ENCODE measurements around the gene WBP2. TPM values are rescaled to one million over a fixed set of nuclear protein-coding genes. Genes with fewer than 3 reads are reported as not detected.
"Not testable (repeated sequence)": the region's sequence is repeated elsewhere in the genome, so short reads cannot be mapped to it uniquely, and the experiment has no call there.

The WBP2 gene
- total RNA-seq, 2 donors from 2014 or later = 100.0 to 163 TPM

- DNase-seq (ENCODE audit: low spot score) = no peak
- H3K27me3 ChIP-seq = no peaks in the 10 kb centered on the region
- no peaks in the 10 kb centered on the region for H3K9me3 ChIP-seq
- peaks cover 0 to 21% of the 10 kb centered on the region in 2 donors for H3K4me1 ChIP-seq
- peak overlapping the region in 1 of 2 donors; percentile 47 for H3K27ac ChIP-seq
- no peak overlapping the region for H3K4me3 ChIP-seq
- TF ChIP-seq, protein P1, sequence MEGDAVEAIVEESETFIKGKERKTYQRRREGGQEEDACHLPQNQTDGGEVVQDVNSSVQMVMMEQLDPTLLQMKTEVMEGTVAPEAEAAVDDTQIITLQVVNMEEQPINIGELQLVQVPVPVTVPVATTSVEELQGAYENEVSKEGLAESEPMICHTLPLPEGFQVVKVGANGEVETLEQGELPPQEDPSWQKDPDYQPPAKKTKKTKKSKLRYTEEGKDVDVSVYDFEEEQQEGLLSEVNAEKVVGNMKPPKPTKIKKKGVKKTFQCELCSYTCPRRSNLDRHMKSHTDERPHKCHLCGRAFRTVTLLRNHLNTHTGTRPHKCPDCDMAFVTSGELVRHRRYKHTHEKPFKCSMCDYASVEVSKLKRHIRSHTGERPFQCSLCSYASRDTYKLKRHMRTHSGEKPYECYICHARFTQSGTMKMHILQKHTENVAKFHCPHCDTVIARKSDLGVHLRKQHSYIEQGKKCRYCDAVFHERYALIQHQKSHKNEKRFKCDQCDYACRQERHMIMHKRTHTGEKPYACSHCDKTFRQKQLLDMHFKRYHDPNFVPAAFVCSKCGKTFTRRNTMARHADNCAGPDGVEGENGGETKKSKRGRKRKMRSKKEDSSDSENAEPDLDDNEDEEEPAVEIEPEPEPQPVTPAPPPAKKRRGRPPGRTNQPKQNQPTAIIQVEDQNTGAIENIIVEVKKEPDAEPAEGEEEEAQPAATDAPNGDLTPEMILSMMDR (IDR thresholded peaks at IDR 0.05) = no peak
- no peaks in the 10 kb centered on the region for H3K36me3 ChIP-seq
These were observed 6.8 kb upstream of the WBP2 start for GRCh38 chr17:75861927-75862317.

- Histone ChIP-seq H3K4me1 (peaks cover 0 to 25% of the 10 kb centered on the region in 2 donors), H3K27ac (peak overlapping the region; percentile 66)
- not testable (repeated sequence) for H3K36me3 ChIP-seq; H3K9me3 ChIP-seq; H3K27me3 ChIP-seq; H3K4me3 ChIP-seq; DNase-seq (ENCODE audit: low spot score)
These were observed 4.2 kb upstream of the WBP2 start for GRCh38 chr17:75859358-75859757.

DNA sequence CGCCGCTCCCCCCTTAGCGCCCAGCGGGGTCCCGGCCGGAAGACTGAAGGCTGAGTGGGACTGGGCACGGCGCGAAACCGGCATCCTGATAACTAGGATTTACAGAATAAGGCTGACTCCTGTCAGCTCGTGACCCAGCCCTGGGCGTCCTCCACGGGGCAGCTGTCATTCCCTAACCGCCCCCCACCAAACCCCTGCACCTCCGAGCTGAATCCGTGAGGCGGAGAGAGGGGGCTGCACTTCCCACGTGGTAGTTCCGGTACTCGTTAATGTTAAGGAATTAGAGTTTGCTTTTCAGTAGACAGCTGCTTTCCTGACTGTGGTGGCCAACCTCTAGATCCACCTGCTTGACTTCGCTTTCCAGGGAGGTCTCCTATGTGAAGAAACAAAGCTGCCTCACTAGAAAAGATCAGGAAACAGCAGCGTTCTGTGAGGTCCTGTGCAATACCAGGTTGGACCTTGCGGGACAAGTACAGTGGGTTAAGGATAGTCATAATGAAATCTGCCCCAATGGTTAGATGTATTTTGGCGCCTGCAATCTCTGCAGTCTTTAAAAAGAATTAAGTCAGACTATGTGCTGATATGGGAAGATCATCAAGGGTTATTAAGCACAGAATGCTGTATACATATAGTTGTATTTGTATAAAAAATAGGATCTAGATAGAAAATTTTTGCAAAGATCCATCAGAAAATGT is 1.1 kb upstream of the WBP2 start:
- Histone ChIP-seq H3K27me3 (no peaks in the 10 kb centered on the region), H3K36me3 (peaks cover 5% of the 10 kb centered on the region), H3K4me1 (peaks cover 0 to 40% of the 10 kb centered on the region in 2 donors), H3K27ac (peak overlapping the region; percentile 97 to 99), H3K9me3 (no peaks in the 10 kb centered on the region), H3K4me3 (peak overlapping the region; percentile 76 to 82)
- no peak for DNase-seq (ENCODE audit: low spot score)
- TF ChIP-seq, protein P1 (IDR thresholded peaks at IDR 0.05) = no peak

DNA sequence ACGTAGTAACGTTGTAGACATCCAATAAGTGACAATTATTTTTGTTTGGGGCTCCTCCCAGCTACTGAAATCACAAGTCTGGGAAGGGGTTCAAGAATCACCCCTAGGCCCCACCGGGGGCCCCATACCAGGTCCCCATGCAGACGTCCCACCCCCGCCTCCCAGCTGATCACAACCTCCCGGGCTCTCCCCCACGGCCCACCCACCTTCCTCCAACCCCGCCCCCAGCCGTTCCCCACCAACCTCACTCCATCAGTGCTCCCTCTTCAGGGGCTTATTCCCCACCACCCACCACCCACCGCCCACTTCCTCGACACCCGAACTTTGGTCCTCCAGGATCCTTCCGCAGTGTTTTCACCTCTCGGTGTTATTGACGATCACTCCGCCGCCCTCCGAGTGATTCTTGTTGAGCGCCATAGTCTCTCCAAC is 240 bp downstream of the WBP2 start:
- TF ChIP-seq, protein P1 (IDR thresholded peaks at IDR 0.05) = no peak
- Histone ChIP-seq H3K27ac (peak overlapping the region; percentile 92 to 97), H3K4me1 (peaks cover 0 to 53% of the 10 kb centered on the region in 2 donors), H3K36me3 (peaks cover 19% of the 10 kb centered on the region), H3K9me3 (no peaks in the 10 kb centered on the region), H3K27me3 (no peaks in the 10 kb centered on the region), H3K4me3 (peak overlapping the region; percentile 76 to 79)
- DNase-seq (ENCODE audit: low spot score) = no peak

GRCh38 chr17:75854101-75854748 is 910 bp downstream of the WBP2 start:
- TF ChIP-seq, protein P1 (IDR thresholded peaks at IDR 0.05) = no peak
- no peaks in the 10 kb centered on the region for H3K9me3 ChIP-seq
- peak overlapping the region; percentile 76 to 79 for H3K4me3 ChIP-seq
- H3K36me3 ChIP-seq = peaks cover 25% of the 10 kb centered on the region
- peak overlapping the region; percentile 92 to 97 for H3K27ac ChIP-seq
- H3K4me1 ChIP-seq = peaks cover 0 to 60% of the 10 kb centered on the region in 2 donors
- no peak for DNase-seq (ENCODE audit: low spot score)
- no peaks in the 10 kb centered on the region for H3K27me3 ChIP-seq

GRCh38 chr17:75853433-75853832 is 1.7 kb downstream of the WBP2 start:
- peak overlapping the region; percentile 92 to 97 for H3K27ac ChIP-seq

GRCh38 chr17:75851693-75851991 is 3.5 kb downstream of the WBP2 start:
- peaks cover 51% of the 10 kb centered on the region for H3K36me3 ChIP-seq

More at GRCh38 chr17:75853433-75853832, 1.7 kb downstream of the WBP2 start:
- Histone ChIP-seq H3K27me3 (no peaks in the 10 kb centered on the region), H3K36me3 (peaks cover 33% of the 10 kb centered on the region), H3K4me3 (no peak overlapping the region), H3K9me3 (no peaks in the 10 kb centered on the region), H3K4me1 (peaks cover 0 to 60% of the 10 kb centered on the region in 2 donors)
- TF ChIP-seq, protein P1 (IDR thresholded peaks at IDR 0.05) = no peak
- no peak for DNase-seq (ENCODE audit: low spot score)

More at GRCh38 chr17:75851693-75851991, 3.5 kb downstream of the WBP2 start:
- Histone ChIP-seq H3K4me1 (peaks cover 0 to 78% of the 10 kb centered on the region in 2 donors), H3K27ac (peak overlapping the region; percentile 32 to 67)
- H3K27me3 ChIP-seq; H3K9me3 ChIP-seq; H3K4me3 ChIP-seq; DNase-seq (ENCODE audit: low spot score): not testable (repeated sequence)
